ENCODE measurements around the gene SSU72. TPM values are rescaled to one million over a fixed set of nuclear protein-coding genes. Genes with fewer than 3 reads are reported as not detected.
"Not testable (repeated sequence)": the region's sequence is repeated elsewhere in the genome, so short reads cannot be mapped to it uniquely, and the experiment has no call there.

The SSU72 gene
- total RNA-seq, 1 donor from 2014 or later: 104 TPM

- DNase-seq: no peak
- H3K27ac ChIP-seq (replicated peaks): no peak overlapping the region
Measured at GRCh38 chr1:1534401-1535154, 40.1 kb downstream of the SSU72 start.

GRCh38 chr1:1533894-1534291 is 40.8 kb downstream of the SSU72 start:
- peaks cover 34% of the 10 kb centered on the region for H3K36me3 ChIP-seq
- H3K27me3 ChIP-seq (ENCODE audit: low read depth); DNase-seq; intact Hi-C loops (cut with micrococcal nuclease); H3K4me3 ChIP-seq: not testable (repeated sequence)
- H3K4me1 ChIP-seq: peaks cover 33% of the 10 kb centered on the region
- H3K27ac ChIP-seq (replicated peaks): peak overlapping the region; percentile 76
- peaks cover 18% of the 10 kb centered on the region for H3K9me3 ChIP-seq (replicated peaks)

More at GRCh38 chr1:1534401-1535154, 40.1 kb downstream of the SSU72 start:
- H3K4me1 ChIP-seq: peaks cover 39% of the 10 kb centered on the region
- no peak for TF ChIP-seq CTCF (IDR thresholded peaks at IDR 0.05; ENCODE audit: borderline replicate concordance)
- peaks cover 29% of the 10 kb centered on the region for H3K36me3 ChIP-seq
- H3K27me3 ChIP-seq (ENCODE audit: low read depth): no peaks in the 10 kb centered on the region
- no peak overlapping the region for H3K4me3 ChIP-seq
- H3K9me3 ChIP-seq (replicated peaks): peaks cover 18% of the 10 kb centered on the region
- intact Hi-C loops (cut with micrococcal nuclease): no loop called here

- DNase-seq; H3K27me3 ChIP-seq (ENCODE audit: low read depth); H3K4me3 ChIP-seq; intact Hi-C loops (cut with micrococcal nuclease): not testable (repeated sequence)
- H3K27ac ChIP-seq (replicated peaks): peak overlapping the region; percentile 76
- peaks cover 38% of the 10 kb centered on the region for H3K36me3 ChIP-seq
- H3K9me3 ChIP-seq (replicated peaks): peaks cover 18% of the 10 kb centered on the region
- peaks cover 27% of the 10 kb centered on the region for H3K4me1 ChIP-seq
Measured at GRCh38 chr1:1533176-1533893, 41.3 kb downstream of the SSU72 start.

- Histone ChIP-seq H3K9me3 (replicated peaks) (peaks cover 18% of the 10 kb centered on the region), H3K36me3 (peaks cover 49% of the 10 kb centered on the region), H3K4me3 (no peak overlapping the region), H3K4me1 (peaks cover 23% of the 10 kb centered on the region), H3K27ac (replicated peaks) (no peak overlapping the region), H3K27me3 (ENCODE audit: low read depth) (no peaks in the 10 kb centered on the region)
- intact Hi-C loops (cut with micrococcal nuclease): no loop called here
- no peak for TF ChIP-seq CTCF (IDR thresholded peaks at IDR 0.05; ENCODE audit: borderline replicate concordance)
- DNase-seq: no peak
Measured at GRCh38 chr1:1531947-1532346, 42.7 kb downstream of the SSU72 start.

- no peaks in the 10 kb centered on the region for H3K27me3 ChIP-seq (ENCODE audit: low read depth)
- H3K9me3 ChIP-seq (replicated peaks): peaks cover 18% of the 10 kb centered on the region
- no peak for TF ChIP-seq CTCF (IDR thresholded peaks at IDR 0.05; ENCODE audit: borderline replicate concordance)
- intact Hi-C loops (cut with micrococcal nuclease): no loop called here
- H3K4me3 ChIP-seq: no peak overlapping the region
- no peak for DNase-seq
- no peak overlapping the region for H3K27ac ChIP-seq (replicated peaks)
- H3K4me1 ChIP-seq: peaks cover 15% of the 10 kb centered on the region
- peaks cover 57% of the 10 kb centered on the region for H3K36me3 ChIP-seq
Measured at GRCh38 chr1:1529936-1530335, 44.7 kb downstream of the SSU72 start.

GRCh38 chr1:1529321-1529720 is 45.3 kb downstream of the SSU72 start:
- H3K27me3 ChIP-seq (ENCODE audit: low read depth): no peaks in the 10 kb centered on the region
- no peak overlapping the region for H3K4me3 ChIP-seq
- H3K4me1 ChIP-seq: peaks cover 11% of the 10 kb centered on the region
- peaks cover 59% of the 10 kb centered on the region for H3K36me3 ChIP-seq
- DNase-seq: no peak
- peak overlapping the region; percentile 16 for H3K27ac ChIP-seq (replicated peaks)
- no peak for TF ChIP-seq CTCF (IDR thresholded peaks at IDR 0.05; ENCODE audit: borderline replicate concordance)
- H3K9me3 ChIP-seq (replicated peaks): peaks cover 18% of the 10 kb centered on the region
- intact Hi-C loops (cut with micrococcal nuclease): no loop called here

All from left ventricle myocardium inferior (tissue), 1 donor.